Measurements from ENCODE around the gene FOXK1.

The FOXK1 gene

GRCh38 chr7:4742852-4743251 is 60.8 kb downstream of the FOXK1 start:
- no peak for DNase-seq (ENCODE audit: low read depth in 3 of 3, low spot score in 1 of 3)

GRCh38 chr7:4744391-4745264 is 62.5 kb downstream of the FOXK1 start:
- peak; percentile 27 to 44 (median 31) for DNase-seq (ENCODE audit: low read depth in 3 of 3, low spot score in 1 of 3)

GRCh38 chr7:4745265-4745919 is 63.3 kb downstream of the FOXK1 start:
- no peak for DNase-seq (ENCODE audit: low read depth in 3 of 3, low spot score in 1 of 3)

GRCh38 chr7:4745971-4746919 is 64.2 kb downstream of the FOXK1 start:
- DNase-seq (ENCODE audit: low read depth in 3 of 3, low spot score in 1 of 3) = no peak

- DNase-seq (ENCODE audit: low read depth in 3 of 3, low spot score in 1 of 3) = no peak
Measured at GRCh38 chr7:4747013-4747412, 64.9 kb downstream of the FOXK1 start.

GRCh38 chr7:4747746-4748145 is 65.7 kb downstream of the FOXK1 start:
- DNase-seq (ENCODE audit: low read depth in 3 of 3, low spot score in 1 of 3) = no peak

- DNase-seq (ENCODE audit: low read depth in 3 of 3, low spot score in 1 of 3) = no peak
Measured at GRCh38 chr7:4748231-4748681, 66.2 kb downstream of the FOXK1 start.

- DNase-seq (ENCODE audit: low read depth in 3 of 3, low spot score in 1 of 3) = no peak
Measured at GRCh38 chr7:4749363-4749762, 67.3 kb downstream of the FOXK1 start.

GRCh38 chr7:4749798-4750197 is 67.7 kb downstream of the FOXK1 start:
- DNase-seq (ENCODE audit: low read depth in 3 of 3, low spot score in 1 of 3) = no peak

GRCh38 chr7:4751398-4751947 is 69.4 kb downstream of the FOXK1 start:
- DNase-seq (ENCODE audit: low read depth in 3 of 3, low spot score in 1 of 3) = no peak

GRCh38 chr7:4753598-4754432 is 71.7 kb downstream of the FOXK1 start:
- DNase-seq (ENCODE audit: low read depth in 3 of 3, low spot score in 1 of 3) = peak; percentile 67 to 81 (median 73)

- no peak for DNase-seq (ENCODE audit: low read depth in 3 of 3, low spot score in 1 of 3)
Measured at GRCh38 chr7:4754433-4755010, 72.4 kb downstream of the FOXK1 start.

GRCh38 chr7:4755045-4755444 is 73.0 kb downstream of the FOXK1 start:
- no peak for DNase-seq (ENCODE audit: low read depth in 3 of 3, low spot score in 1 of 3)

GRCh38 chr7:4758111-4758510 is 76.0 kb downstream of the FOXK1 start:
- no peak for DNase-seq (ENCODE audit: low read depth in 3 of 3, low spot score in 1 of 3)

- DNase-seq (ENCODE audit: low read depth in 3 of 3, low spot score in 1 of 3) = no peak
Measured at GRCh38 chr7:4758791-4759190, 76.7 kb downstream of the FOXK1 start.

- DNase-seq (ENCODE audit: low read depth in 3 of 3, low spot score in 1 of 3) = no peak
Measured at GRCh38 chr7:4759211-4759610, 77.1 kb downstream of the FOXK1 start.

- DNase-seq (ENCODE audit: low read depth in 3 of 3, low spot score in 1 of 3) = no peak
Measured at GRCh38 chr7:4760952-4761351, 78.9 kb downstream of the FOXK1 start.

GRCh38 chr7:4762121-4763055 is 80.3 kb downstream of the FOXK1 start:
- no peak for DNase-seq (ENCODE audit: low read depth in 3 of 3, low spot score in 1 of 3)
